BE2C (cell line): ENCODE results near the gene NLGN3.
"Not testable (repeated sequence)": the region's sequence is repeated elsewhere in the genome, so short reads cannot be mapped to it uniquely, and the experiment has no call there.

Source experiments
- DNase-seq: peaks from one replicate; pipeline ENCODE4 v3.0.0-alpha.2; 2020
- H3K27me3 ChIP-seq: fragments of 250-450 bp; sonication (Bioruptor Pico); 2 replicates; pipeline ENCODE4 v1.5.1; 2020; ENCODE audit warnings: mild to moderate bottlenecking
- H3K36me3 ChIP-seq: fragments of 250-450 bp; sonication (Bioruptor Pico); 2 replicates; pipeline ENCODE4 v1.5.1; 2020; ENCODE audit warnings: mild to moderate bottlenecking
- H3K4me1 ChIP-seq: fragments of 250-450 bp; sonication (Bioruptor Pico); 2 replicates; pipeline ENCODE4 v1.5.1; 2020
- H3K4me3 ChIP-seq: 2 replicates; pipeline ENCODE4 v1.5.1; 2011; ENCODE audit warnings: low read depth, low read length
- H3K9me3 ChIP-seq: fragments of 250-450 bp; sonication (Bioruptor Pico); 2 replicates; pipeline ENCODE4 v1.5.1; 2020
- TF ChIP-seq, protein P1 (sequence below): IDR thresholded peaks from 2 replicates; pipeline ENCODE4 v1.5.1; 2012; ENCODE audit warnings: mild to moderate bottlenecking, low read depth, low read length

Gene NLGN3

DNA sequence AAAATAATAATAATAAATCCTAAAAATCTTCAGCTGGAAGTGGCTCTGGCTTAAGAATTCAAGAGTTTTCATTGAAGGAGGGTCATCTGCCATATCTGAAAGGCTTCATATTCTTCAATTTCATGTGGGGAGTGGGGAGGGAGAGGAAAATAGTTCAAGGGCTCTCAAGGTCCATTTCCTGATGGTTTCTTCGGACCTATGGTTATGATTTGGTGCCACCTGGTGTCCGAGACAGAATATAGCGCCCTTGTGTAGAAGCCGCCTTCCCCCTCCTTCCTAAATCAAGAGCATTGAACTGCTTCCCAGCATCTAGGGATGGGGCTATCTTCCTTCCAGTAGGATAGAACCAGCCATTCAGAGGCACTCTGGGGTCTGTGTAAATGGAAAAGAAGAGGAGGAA lies 34.3 kb downstream of the NLGN3 start:
- H3K4me1 ChIP-seq: no peaks in the 10 kb centered on the region; the same call in 1 of the 2 replicates
- no peaks in the 10 kb centered on the region for H3K9me3 ChIP-seq
- no peak overlapping the region for H3K4me3 ChIP-seq
- H3K36me3 ChIP-seq: no peaks in the 10 kb centered on the region
- DNase-seq: peak; percentile 49
- TF ChIP-seq, protein P1, sequence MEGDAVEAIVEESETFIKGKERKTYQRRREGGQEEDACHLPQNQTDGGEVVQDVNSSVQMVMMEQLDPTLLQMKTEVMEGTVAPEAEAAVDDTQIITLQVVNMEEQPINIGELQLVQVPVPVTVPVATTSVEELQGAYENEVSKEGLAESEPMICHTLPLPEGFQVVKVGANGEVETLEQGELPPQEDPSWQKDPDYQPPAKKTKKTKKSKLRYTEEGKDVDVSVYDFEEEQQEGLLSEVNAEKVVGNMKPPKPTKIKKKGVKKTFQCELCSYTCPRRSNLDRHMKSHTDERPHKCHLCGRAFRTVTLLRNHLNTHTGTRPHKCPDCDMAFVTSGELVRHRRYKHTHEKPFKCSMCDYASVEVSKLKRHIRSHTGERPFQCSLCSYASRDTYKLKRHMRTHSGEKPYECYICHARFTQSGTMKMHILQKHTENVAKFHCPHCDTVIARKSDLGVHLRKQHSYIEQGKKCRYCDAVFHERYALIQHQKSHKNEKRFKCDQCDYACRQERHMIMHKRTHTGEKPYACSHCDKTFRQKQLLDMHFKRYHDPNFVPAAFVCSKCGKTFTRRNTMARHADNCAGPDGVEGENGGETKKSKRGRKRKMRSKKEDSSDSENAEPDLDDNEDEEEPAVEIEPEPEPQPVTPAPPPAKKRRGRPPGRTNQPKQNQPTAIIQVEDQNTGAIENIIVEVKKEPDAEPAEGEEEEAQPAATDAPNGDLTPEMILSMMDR: peak; percentile 67
- no peaks in the 10 kb centered on the region for H3K27me3 ChIP-seq

DNA sequence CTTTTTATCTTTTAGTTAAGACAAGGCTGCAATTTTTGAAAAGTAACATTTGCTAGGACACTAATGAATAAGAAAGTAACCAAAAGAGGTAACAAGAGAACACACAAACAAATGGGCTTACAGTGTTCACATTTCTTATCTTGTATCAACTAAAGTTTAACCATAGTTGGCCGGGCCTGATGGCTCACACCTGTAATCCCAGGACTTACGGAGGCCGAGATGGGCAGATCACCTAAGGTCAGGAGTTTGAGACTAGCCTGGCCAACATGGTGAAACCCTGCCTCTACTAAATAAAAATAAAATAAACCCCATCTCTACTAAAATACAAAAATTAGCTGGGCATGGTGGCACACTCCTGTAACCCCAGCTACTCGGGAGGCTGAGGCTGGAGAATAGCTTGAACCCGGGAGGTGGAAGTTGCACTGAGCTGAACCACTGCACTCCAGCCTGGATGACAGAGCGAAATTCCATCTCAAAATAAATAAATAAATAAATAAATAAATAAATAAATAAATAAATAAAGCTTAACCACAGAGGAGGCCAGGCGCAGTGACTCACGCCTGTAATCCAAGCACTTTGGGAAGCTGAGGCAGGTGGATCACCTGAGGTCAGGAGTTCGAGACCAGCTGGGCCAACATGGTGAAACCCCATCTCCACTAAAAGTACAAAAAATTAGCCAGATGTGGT lies 36.1 kb downstream of the NLGN3 start:
- DNase-seq, H3K4me1 ChIP-seq: not testable (repeated sequence)

DNA sequence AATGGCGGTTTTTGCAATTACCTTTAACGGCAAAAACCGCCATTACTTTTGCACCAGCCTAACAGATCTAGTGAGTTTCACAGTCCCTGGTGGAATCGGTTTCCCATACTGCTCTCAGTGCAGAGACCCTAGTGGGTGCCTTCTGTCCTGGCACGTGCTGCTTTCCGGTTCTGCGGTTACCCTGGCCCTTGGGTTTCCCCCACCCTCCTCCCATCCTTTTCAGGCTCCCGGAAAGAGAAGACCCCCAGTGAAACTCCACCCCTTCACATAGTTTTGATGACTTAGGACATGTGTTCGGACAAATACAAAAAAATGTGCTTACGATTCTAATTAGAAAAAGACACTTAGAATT lies 36.9 kb downstream of the NLGN3 start:
- DNase-seq: no peak

More for the DNA sequence above, 36.1 kb downstream of the NLGN3 start:
- H3K36me3 ChIP-seq, H3K27me3 ChIP-seq, H3K9me3 ChIP-seq, H3K4me3 ChIP-seq: not testable (repeated sequence)

DNA sequence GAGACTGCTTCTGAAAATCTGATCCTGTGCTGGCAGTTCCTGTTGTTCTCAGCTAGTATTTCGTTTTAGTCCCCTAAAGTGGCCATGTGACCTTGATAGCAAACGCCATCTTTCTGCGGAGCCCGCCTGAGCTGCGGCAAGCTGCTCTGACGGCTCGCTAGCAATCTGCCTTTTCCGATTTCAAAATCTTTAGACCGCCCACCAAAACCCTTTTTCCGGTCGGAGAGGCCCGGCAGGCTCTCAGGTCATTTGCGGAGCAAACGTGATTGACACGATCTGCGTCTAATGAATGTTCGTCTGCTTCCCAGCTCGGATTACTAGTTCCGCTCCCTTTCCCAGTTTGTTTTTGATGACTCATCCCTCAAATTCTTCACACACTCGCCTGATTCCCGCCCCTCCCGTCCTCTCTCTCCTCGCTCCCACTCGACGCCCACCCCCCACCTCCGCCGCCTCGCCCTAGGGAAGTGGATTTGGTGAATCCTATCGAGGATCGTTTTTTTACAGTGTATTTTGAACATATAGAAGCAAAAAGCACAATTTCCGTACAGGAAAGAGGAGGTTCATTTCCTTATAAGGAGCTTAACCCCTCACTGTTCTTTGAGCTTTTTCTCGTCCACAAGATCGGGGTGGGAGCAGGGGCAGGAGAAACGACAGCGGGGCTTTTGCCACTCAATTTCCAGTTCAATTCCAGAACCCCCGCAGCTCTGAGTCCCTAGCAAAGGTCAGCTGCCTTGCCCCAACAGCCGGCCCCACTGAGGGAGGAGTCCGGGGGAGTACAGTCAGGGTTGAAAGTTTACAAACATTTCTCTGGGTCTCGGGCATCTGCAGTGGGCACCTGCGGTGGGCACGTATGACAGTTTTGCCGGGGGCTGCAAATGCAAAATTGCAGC lies 37.5 kb downstream of the NLGN3 start:
- peak; percentile 81 for DNase-seq
- Histone ChIP-seq H3K4me3 (peak overlapping the region; percentile 19), H3K9me3 (no peaks in the 10 kb centered on the region), H3K27me3 (no peaks in the 10 kb centered on the region), H3K36me3 (no peaks in the 10 kb centered on the region), H3K4me1 (no peaks in the 10 kb centered on the region; the same call in 1 of the 2 replicates)
- TF ChIP-seq, protein P1: no peak

More for the DNA sequence above, 36.9 kb downstream of the NLGN3 start:
- H3K36me3 ChIP-seq: no peaks in the 10 kb centered on the region
- no peaks in the 10 kb centered on the region for H3K27me3 ChIP-seq
- no peaks in the 10 kb centered on the region; the same call in 1 of the 2 replicates for H3K4me1 ChIP-seq
- H3K4me3 ChIP-seq: peak overlapping the region; percentile 19
- no peaks in the 10 kb centered on the region for H3K9me3 ChIP-seq
- TF ChIP-seq, protein P1: no peak

DNA sequence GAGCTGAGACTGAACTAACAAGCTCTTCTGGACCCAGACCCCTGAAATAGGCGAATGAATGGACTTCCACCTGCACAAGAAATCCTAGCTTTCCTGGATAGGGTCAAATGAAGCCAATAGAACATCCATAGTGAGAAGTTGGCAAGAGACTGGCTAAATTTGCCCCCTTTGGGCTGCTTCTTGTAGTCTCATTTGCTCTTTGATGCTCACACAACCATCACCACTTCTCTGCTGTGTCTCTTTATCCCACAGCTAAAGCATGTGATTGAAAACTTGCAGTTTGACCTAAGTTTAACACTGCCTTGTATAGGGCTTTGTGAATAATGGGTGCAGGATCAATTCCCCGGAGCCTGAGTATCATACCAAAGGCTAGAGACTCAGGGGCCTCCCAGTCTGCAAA lies 38.2 kb downstream of the NLGN3 start:
- Histone ChIP-seq H3K36me3 (no peaks in the 10 kb centered on the region), H3K27me3 (no peaks in the 10 kb centered on the region), H3K4me3 (no peak overlapping the region), H3K4me1 (no peaks in the 10 kb centered on the region; the same call in 1 of the 2 replicates), H3K9me3 (no peaks in the 10 kb centered on the region)
- TF ChIP-seq, protein P1: no peak
- no peak for DNase-seq

DNA sequence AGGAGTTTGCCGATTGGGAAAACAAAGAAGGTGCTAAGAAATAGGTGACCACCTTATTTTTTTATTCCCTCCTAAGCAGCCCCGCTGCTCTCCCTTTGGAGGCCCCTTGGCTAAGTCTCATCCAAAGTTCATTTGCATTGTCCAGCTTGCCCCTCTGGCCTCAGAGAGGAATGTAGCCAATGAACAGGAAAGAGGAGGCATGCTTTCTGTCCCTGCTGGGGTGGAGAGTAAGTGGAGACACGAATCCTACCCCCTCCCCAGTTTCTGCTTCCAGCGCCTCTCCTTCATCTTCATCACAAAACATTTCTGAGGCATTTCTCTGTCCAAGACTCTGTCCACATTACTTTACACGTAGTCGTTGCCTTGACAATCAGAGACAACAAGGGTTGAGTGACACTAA lies 38.7 kb downstream of the NLGN3 start:
- Histone ChIP-seq H3K4me3 (no peak overlapping the region), H3K9me3 (no peaks in the 10 kb centered on the region), H3K4me1 (no peaks in the 10 kb centered on the region; the same call in 1 of the 2 replicates), H3K27me3 (no peaks in the 10 kb centered on the region), H3K36me3 (no peaks in the 10 kb centered on the region)
- no peak for DNase-seq
- TF ChIP-seq, protein P1: no peak
